ENCODE measurements around the gene RERE. TPM values are rescaled to one million over a fixed set of nuclear protein-coding genes. Genes with fewer than 3 reads are reported as not detected.

Gene RERE
- total RNA-seq, 1 experiment from 2014 or later = 47.4 TPM

GRCh38 chr1:8312235-8313218 lies 504.9 kb downstream of the RERE start:
- Histone ChIP-seq H3K27me3 (no peaks in the 10 kb centered on the region), H3K9me3 (replicated peaks) (0 out of 2 replicates have a peak, but pooled peaks cover 8% of the 10 kb centered on the region), H3K4me1 (peaks cover 23% of the 10 kb centered on the region), H3K27ac (no peak overlapping the region), H3K36me3 (no peaks in the 10 kb centered on the region), H3K4me3 (no peak overlapping the region)
- no peak for DNase-seq

- Histone ChIP-seq H3K27ac (no peak overlapping the region), H3K4me3 (no peak overlapping the region), H3K36me3 (no peaks in the 10 kb centered on the region), H3K4me1 (peaks cover 23% of the 10 kb centered on the region), H3K27me3 (no peaks in the 10 kb centered on the region), H3K9me3 (replicated peaks) (0 out of 2 replicates have a peak, but pooled peaks cover 8% of the 10 kb centered on the region)
- no peak for DNase-seq
Observed at GRCh38 chr1:8311068-8311718, 506.2 kb downstream of the RERE start.

DNA sequence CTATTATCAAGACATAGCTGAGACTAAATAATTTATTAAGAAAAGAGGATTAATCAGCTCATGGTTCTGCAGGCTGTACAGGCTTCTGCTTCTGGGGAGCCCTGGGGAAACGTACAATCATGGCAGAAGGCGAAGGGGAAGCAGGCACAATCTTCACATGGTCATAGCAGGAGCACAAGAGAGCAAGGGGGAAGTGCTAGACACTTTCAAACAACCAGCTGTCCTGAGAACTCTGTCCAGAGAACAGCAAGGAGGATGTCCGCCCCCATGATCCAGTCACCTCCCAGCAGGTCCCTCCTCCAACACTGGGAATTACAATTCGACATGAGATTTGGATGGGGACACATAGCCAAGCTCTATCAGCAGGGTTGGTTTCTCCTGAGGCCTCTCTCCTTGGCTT lies 509.8 kb downstream of the RERE start:
- Histone ChIP-seq H3K4me3 (no peak overlapping the region), H3K36me3 (no peaks in the 10 kb centered on the region), H3K27ac (no peak overlapping the region), H3K4me1 (peaks cover 20% of the 10 kb centered on the region), H3K9me3 (replicated peaks) (0 out of 2 replicates have a peak, but pooled peaks cover 8% of the 10 kb centered on the region), H3K27me3 (no peaks in the 10 kb centered on the region)
- peak in 1 of 2 experiments; percentile 54 for DNase-seq

GRCh38 chr1:8303876-8304275 lies 513.6 kb downstream of the RERE start:
- peak; percentile 52 to 81 for DNase-seq
- H3K27me3 ChIP-seq = no peaks in the 10 kb centered on the region
- H3K36me3 ChIP-seq = no peaks in the 10 kb centered on the region
- H3K4me3 ChIP-seq = no peak overlapping the region
- no peaks in the 10 kb centered on the region for H3K9me3 ChIP-seq (replicated peaks)
- peaks cover 40% of the 10 kb centered on the region for H3K4me1 ChIP-seq
- peak overlapping the region; percentile 98 for H3K27ac ChIP-seq

- Histone ChIP-seq H3K4me1 (peaks cover 40% of the 10 kb centered on the region), H3K4me3 (peak overlapping the region; percentile 44), H3K9me3 (replicated peaks) (no peaks in the 10 kb centered on the region), H3K27me3 (no peaks in the 10 kb centered on the region), H3K36me3 (no peaks in the 10 kb centered on the region), H3K27ac (peak overlapping the region; percentile 98)
- peak; percentile 85 to 95 for DNase-seq
Observed at GRCh38 chr1:8303141-8303540, 514.3 kb downstream of the RERE start.

Other genes with a start within 250 kb of the RERE start
- 2,596 and 2,758 TPM in 2 replicates for gene ENO1, start 61.0 kb upstream of the RERE start, total RNA-seq (2014; rRNA removed; shearing (Covaris generic))
- not detected in 2 replicates for gene CA6, start 128.2 kb upstream of the RERE start, total RNA-seq (2014; rRNA removed; shearing (Covaris generic))
- not detected in 2 replicates for gene SLC2A7, start 208.8 kb upstream of the RERE start, total RNA-seq (2014; rRNA removed; shearing (Covaris generic))

Data from SJCRH30 (cell line).